ENCODE data around the gene SYNDIG1L. TPM values are rescaled to one million over a fixed set of nuclear protein-coding genes. Genes with fewer than 3 reads are reported as not detected.

SYNDIG1L gene
- total RNA-seq, 3 donors from 2014 or later = 0.33 to 1.0 (median 0.64) TPM

GRCh38 chr14:74412753-74413152, 13.3 kb downstream of the SYNDIG1L start:
- TF ChIP-seq POLR2AphosphoS5 (IDR thresholded peaks at IDR 0.05) (no peak), POLR2A (IDR thresholded peaks at IDR 0.05) (no peak)
- TF ChIP-seq, protein P1, sequence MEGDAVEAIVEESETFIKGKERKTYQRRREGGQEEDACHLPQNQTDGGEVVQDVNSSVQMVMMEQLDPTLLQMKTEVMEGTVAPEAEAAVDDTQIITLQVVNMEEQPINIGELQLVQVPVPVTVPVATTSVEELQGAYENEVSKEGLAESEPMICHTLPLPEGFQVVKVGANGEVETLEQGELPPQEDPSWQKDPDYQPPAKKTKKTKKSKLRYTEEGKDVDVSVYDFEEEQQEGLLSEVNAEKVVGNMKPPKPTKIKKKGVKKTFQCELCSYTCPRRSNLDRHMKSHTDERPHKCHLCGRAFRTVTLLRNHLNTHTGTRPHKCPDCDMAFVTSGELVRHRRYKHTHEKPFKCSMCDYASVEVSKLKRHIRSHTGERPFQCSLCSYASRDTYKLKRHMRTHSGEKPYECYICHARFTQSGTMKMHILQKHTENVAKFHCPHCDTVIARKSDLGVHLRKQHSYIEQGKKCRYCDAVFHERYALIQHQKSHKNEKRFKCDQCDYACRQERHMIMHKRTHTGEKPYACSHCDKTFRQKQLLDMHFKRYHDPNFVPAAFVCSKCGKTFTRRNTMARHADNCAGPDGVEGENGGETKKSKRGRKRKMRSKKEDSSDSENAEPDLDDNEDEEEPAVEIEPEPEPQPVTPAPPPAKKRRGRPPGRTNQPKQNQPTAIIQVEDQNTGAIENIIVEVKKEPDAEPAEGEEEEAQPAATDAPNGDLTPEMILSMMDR (IDR thresholded peaks at IDR 0.05) = no peak
- no peaks in the 10 kb centered on the region for H3K27me3 ChIP-seq

GRCh38 chr14:74411671-74412070, 14.3 kb downstream of the SYNDIG1L start:
- H3K9me3 ChIP-seq = no peaks in the 10 kb centered on the region
- DNase-seq (ENCODE audit: low spot score in 2 of 2) = no peak
- no peak overlapping the region for H3K27ac ChIP-seq
- TF ChIP-seq POLR2AphosphoS5 (IDR thresholded peaks at IDR 0.05) (no peak), POLR2A (IDR thresholded peaks at IDR 0.05) (no peak)
- TF ChIP-seq, protein P1 (IDR thresholded peaks at IDR 0.05) = no peak
- H3K36me3 ChIP-seq = no peaks in the 10 kb centered on the region
- intact Hi-C loops (cut with DNase I; ENCODE audit: low total_unique reads) = no loop called here
- no peaks in the 10 kb centered on the region for H3K4me1 ChIP-seq
- no peaks in the 10 kb centered on the region for H3K27me3 ChIP-seq
- no peak overlapping the region for H3K4me3 ChIP-seq

More at GRCh38 chr14:74412753-74413152, 13.3 kb downstream of the SYNDIG1L start:
- intact Hi-C loops (cut with DNase I; ENCODE audit: low total_unique reads) = no loop called here
- Histone ChIP-seq H3K36me3 (no peaks in the 10 kb centered on the region), H3K4me3 (no peak overlapping the region), H3K4me1 (no peaks in the 10 kb centered on the region), H3K27ac (no peak overlapping the region), H3K9me3 (no peaks in the 10 kb centered on the region)
- no peak for DNase-seq (ENCODE audit: low spot score in 2 of 2)

DNA sequence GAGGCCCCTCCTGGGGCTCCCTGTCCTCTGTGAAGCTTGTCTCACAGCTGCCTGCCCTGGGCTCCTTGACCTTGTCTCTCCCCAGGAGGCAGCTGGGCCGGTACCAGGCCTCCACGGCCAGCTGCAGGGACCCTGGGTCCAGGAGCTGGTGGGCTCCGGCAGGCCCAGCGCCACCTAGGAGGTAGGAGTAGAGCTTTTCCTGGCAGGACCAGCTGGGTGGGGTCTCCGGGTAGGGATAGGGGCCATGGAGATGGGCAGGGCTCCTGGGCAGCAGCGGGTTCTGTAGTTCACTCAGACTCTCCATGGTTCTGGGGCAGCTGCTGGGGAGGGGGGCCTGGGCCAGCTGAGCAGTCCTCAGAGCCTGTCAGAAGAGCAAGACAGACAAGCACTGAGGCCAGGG, 16.6 kb downstream of the SYNDIG1L start:
- Histone ChIP-seq H3K4me1 (no peaks in the 10 kb centered on the region), H3K27ac (no peak overlapping the region), H3K4me3 (no peak overlapping the region), H3K27me3 (no peaks in the 10 kb centered on the region), H3K36me3 (no peaks in the 10 kb centered on the region), H3K9me3 (no peaks in the 10 kb centered on the region)
- no peak for DNase-seq (ENCODE audit: low spot score in 2 of 2)
- TF ChIP-seq POLR2A (IDR thresholded peaks at IDR 0.05) (no peak), POLR2AphosphoS5 (IDR thresholded peaks at IDR 0.05) (no peak)
- TF ChIP-seq, protein P1 (IDR thresholded peaks at IDR 0.05) = no peak
- intact Hi-C loops (cut with DNase I; ENCODE audit: low total_unique reads) = no loop called here

DNA sequence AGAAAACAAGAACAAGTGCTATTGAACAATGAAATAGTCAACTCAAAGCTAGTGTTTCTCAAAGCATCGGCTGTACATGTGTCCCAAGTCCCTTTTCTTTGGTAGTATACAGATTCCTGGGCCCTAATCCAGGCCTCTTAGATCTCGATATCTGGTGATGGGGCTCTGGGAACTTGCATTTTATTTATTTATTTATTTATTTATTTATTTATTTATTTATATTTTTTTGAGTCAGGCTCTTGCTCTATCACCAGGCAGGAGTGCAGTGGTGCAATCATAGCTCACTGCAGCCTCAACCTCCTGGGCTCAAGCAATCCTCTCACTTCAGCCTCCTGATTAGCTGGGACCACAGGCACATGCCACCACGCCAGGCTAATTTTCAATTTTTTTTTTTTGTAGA, 17.1 kb downstream of the SYNDIG1L start:
- Histone ChIP-seq H3K4me1 (no peaks in the 10 kb centered on the region), H3K4me3 (no peak overlapping the region), H3K9me3 (no peaks in the 10 kb centered on the region), H3K27ac (no peak overlapping the region), H3K36me3 (no peaks in the 10 kb centered on the region), H3K27me3 (no peaks in the 10 kb centered on the region)
- TF ChIP-seq POLR2AphosphoS5 (IDR thresholded peaks at IDR 0.05) (no peak), POLR2A (IDR thresholded peaks at IDR 0.05) (no peak)
- TF ChIP-seq, protein P1 (IDR thresholded peaks at IDR 0.05) = no peak
- DNase-seq (ENCODE audit: low spot score in 2 of 2) = no peak
- intact Hi-C loops (cut with DNase I; ENCODE audit: low total_unique reads) = no loop called here

GRCh38 chr14:74407801-74408154, 18.2 kb downstream of the SYNDIG1L start:
- no peak for DNase-seq (ENCODE audit: low spot score in 2 of 2)
- TF ChIP-seq POLR2A (IDR thresholded peaks at IDR 0.05) (no peak), POLR2AphosphoS5 (IDR thresholded peaks at IDR 0.05) (no peak)
- no peak overlapping the region for H3K4me3 ChIP-seq
- intact Hi-C loops (cut with DNase I; ENCODE audit: low total_unique reads) = no loop called here
- no peaks in the 10 kb centered on the region for H3K36me3 ChIP-seq
- H3K27ac ChIP-seq = no peak overlapping the region
- H3K27me3 ChIP-seq = no peaks in the 10 kb centered on the region
- H3K4me1 ChIP-seq = no peaks in the 10 kb centered on the region
- no peaks in the 10 kb centered on the region for H3K9me3 ChIP-seq
